ENCODE results near the gene CFAP410.

CFAP410 gene

DNA sequence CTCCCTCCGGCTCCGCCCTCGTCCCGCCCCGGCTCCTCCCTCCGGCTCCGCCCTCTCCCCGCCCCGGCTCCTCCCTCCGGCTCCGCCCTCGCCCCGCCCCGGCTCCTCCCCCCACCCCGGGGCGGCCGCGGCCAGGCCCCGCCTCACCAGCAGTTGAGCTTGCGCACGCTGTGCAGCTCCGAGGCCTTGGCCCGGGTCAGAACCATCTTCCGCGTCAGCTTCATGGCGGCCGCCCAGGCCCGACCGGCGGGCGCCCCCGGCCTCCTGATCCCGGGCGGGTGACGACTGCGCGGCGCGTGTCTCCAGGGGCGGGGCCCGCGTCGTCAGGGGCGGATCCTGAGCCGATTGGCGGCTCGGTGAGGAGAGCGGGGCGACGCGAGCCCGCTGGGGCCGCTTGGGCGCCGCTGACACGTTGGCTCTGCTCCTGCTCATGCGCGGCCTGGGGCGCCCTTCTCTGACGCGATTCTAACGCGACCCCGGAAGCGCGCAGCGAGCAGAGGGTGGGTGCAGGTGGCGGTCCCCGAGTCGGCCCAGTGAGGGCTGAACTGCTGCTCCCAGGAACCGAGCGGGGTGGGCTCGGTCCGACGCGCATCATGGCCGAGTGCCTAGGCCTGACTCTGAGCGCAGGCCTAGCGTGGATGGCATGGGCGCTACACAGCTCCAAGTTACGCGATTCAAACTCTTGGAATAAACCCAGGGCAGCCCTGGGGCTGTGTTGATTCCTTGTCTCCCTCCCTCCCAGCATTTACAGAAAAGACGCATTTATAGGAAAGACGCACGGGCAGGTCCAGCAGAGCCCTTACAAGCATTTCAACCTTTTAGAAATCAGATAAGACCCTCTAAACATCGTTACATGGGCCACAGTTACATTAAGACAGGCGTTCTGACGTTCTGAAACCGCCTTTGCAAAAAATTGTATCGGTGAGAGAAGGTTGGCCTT, at the start of gene CFAP410:
TSS of gene CFAP410 (minus strand) at position 420 of the 940 bp plus-strand sequence. CDS start at position 224, 196 bp downstream.
- DNase-seq (ENCODE audit: low read depth in 3 of 3, low spot score in 1 of 3), result peak; percentile 87 to 90 (median 88)

DNA sequence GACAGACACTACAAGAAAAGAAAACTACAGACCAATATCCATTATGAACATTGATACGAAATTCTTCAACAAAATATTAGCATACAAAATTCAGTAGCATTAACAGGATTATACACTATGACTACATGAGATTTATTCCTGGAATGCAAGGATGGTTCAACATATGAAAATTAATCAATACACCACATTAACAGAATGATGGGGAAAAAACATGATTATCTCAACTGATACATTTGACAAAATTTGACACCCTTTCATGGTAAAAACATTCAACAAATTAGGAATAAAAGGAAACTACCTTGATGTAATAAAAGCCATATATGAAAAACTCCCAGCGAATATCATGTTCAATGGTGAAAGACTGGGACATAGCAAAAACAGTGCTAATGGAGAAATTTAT, 45.8 kb upstream of the CFAP410 start:
- no peak for DNase-seq (ENCODE audit: low read depth in 3 of 3, low spot score in 1 of 3)

- DNase-seq (ENCODE audit: low read depth in 3 of 3, low spot score in 1 of 3), result no peak
Measured at GRCh38 chr21:44383216-44383615, 44.0 kb upstream of the CFAP410 start.

- no peak for DNase-seq (ENCODE audit: low read depth in 3 of 3, low spot score in 1 of 3)
Measured at GRCh38 chr21:44382536-44382935, 43.3 kb upstream of the CFAP410 start.

GRCh38 chr21:44381874-44382273, 42.7 kb upstream of the CFAP410 start:
- no peak for DNase-seq (ENCODE audit: low read depth in 3 of 3, low spot score in 1 of 3)

DNA sequence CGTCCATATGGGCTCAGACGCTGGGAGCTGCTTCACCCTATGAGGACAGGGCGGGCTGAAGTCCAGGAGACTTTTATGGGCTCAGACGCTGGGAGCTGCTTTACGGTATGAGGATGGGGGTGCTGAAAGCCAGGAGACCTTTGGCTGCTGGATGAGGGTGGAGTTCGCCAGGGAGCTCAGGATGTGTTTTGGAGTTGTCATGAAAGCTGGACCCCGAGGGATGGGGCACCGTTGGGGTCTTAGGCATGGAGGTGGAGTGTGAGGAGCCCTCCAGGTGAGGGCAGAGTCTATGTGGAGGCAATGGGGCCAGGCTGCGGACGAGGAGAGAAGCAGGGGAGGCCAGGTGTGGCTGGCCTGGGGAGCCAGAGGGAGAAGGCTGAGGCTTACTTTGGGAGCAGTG, 41.7 kb upstream of the CFAP410 start:
- no peak for DNase-seq (ENCODE audit: low read depth in 3 of 3, low spot score in 1 of 3)

DNA sequence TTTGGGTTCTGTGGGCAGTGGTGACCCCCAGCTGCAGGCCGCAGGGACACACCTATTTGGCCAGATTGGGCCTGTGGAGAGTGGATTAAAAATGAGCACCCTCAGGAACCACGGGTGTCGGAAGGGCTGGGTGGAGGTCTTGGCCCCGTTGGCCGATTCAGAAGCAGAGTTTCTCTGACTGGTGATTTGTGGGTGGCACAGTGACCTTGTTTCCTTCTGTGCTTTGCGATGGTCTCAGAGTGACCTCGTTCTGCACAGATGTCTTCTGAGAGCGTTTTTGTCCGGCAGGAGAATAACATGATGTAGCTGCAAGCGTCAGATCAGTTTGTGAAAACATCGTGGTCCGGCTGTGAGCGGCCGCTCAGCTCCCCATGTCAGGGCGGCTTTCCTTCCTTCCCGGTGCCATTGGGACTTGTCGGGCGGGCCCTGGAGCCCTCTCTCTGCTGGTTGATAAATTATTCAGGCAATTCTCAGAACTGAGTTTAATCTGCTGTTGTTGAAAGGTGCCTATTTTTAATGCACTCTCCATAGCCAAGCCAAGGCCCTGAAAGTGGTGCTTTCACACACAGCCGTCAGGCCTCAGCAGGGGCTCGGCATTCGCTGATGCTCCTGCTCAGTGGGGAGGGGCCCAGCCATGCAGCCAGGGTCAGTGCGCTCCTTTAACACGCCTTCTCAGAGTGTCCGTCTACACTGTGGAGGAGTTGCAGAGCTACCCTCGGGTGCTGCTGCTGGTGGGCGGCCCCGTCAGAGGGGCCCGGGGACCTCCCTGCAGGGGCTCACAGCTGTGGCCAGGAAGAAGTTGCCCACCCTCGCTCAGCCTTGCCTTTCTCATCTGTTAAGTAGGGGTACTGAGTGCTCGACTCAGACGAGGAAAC, 41.0 kb upstream of the CFAP410 start:
- no peak for DNase-seq (ENCODE audit: low read depth in 3 of 3, low spot score in 1 of 3)

GRCh38 chr21:44379515-44379848, 40.3 kb upstream of the CFAP410 start:
- no peak for DNase-seq (ENCODE audit: low read depth in 3 of 3, low spot score in 1 of 3)

DNA sequence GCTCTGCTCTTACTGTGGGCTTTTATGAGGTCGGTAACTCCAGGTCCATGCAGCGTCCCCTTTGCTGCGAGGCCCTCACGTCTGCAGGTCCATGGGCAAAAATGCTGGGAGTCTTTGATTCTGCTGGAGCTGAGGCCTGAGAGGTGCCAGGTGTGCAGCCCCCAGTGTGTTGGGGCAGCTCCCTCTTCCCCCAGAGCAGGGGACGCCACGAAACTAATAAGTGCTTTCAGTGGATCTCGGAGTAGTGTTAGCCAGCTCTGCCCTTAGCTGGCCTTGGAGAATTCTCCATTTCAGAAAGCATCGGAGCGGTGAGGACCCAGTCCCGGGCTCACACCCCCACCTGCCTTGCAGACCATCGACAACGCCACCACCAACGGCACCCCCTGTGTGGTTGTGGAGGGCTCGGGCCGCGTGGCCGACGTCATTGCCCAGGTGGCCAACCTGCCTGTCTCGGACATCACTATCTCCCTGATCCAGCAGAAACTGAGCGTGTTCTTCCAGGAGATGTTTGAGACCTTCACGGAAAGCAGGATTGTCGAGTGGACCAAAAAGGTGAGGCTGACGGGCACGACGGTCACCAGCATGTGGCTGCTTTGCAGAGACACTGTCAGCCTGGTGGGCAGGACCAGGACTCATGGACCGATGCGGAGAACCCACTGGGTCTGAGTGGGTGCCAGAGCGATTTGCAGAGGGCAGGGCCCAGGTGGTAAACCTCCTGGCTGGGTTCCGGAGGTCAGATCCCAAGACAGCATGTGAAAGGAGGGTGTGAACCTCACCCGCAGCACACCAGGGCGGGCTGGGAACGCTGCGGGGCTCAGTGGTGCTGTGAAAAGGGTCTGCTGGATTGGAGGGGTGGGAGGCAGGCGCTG, 39.7 kb upstream of the CFAP410 start:
- no peak for DNase-seq (ENCODE audit: low read depth in 3 of 3, low spot score in 1 of 3)

GRCh38 chr21:44377922-44378645, 38.9 kb upstream of the CFAP410 start:
- DNase-seq (ENCODE audit: low read depth in 3 of 3, low spot score in 1 of 3), result no peak

DNA sequence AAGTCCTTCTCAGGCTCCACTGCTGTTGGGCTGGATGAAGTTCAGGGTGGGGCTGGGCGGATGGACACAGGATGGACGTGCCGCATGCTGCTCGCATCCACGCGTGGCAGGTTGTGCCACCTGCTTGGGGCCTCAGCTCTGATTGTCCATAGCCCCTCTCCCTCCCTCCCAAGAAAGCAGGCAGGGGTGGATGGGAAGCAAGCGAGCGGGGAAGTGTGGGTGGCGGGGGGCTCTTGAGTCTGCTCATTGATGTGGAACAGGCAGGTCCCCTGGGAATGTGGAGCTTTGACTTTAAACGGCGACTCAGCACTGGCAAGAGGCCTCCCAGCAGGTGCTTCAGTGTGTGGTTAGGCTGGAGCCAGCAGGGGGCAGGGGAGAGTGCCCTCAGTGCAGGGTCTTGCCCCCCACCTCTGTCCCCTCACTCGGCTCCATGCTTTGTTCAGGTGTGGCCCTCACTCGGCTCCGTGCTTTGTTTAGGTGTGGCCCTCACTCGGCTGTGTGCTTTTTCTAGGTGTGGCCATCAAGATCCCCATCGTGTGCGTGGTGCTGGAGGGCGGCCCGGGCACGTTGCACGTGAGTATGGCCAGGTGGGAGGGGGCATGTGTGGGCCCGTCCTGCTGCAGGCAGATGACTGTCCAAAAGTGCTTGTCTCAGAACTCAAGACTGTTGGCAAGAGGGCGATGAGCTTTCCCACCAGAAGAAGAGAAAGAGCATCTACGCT, 38.2 kb upstream of the CFAP410 start:
- no peak for DNase-seq (ENCODE audit: low read depth in 3 of 3, low spot score in 1 of 3)

GRCh38 chr21:44376606-44377005, 37.4 kb upstream of the CFAP410 start:
- no peak for DNase-seq (ENCODE audit: low read depth in 3 of 3, low spot score in 1 of 3)

DNA sequence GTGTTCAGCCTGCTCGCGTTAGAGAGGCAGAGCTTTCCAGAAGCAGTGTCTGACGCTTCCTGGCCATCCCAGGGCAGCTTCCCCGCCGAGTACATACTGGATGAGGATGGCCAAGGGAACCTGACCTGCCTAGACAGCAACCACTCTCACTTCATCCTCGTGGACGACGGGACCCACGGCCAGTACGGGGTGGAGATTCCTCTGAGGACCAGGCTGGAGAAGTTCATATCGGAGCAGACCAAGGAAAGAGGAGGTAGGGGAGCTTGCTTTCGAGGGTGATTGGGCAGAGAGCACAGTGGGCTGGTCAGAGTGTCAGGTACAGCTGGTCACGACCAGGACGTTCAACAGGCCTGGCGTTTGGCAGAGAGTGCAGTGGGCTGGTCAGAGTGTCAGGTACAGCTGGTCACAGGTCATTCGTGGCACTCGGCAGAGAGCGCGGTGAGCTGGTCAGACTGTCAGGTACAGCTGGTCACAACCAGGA, 36.6 kb upstream of the CFAP410 start:
- DNase-seq (ENCODE audit: low read depth in 3 of 3, low spot score in 1 of 3), result no peak

DNA sequence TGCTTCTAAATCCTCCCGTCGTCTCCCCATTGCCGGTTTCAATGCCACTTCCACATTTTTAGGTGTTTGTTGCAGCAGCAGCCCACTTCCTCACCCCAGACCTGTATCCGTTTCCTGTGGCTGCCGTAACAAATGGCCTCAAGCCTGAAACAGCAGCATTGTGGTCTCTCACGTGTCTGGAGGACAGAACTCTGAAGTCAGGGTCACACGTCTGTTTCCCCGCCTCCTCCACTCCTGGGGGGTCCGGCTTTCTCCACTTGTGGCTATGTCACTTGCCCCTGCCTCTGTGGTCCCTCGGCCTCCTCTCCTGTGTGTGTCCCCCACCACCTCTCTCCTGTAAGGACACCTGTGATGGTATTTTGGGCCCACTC, 36.1 kb upstream of the CFAP410 start:
- no peak for DNase-seq (ENCODE audit: low read depth in 3 of 3, low spot score in 1 of 3)

GRCh38 chr21:44374601-44375280, 35.6 kb upstream of the CFAP410 start:
- no peak for DNase-seq (ENCODE audit: low read depth in 3 of 3, low spot score in 1 of 3)

GRCh38 chr21:44372616-44373015, 33.4 kb upstream of the CFAP410 start:
- no peak for DNase-seq (ENCODE audit: low read depth in 3 of 3, low spot score in 1 of 3)

GRCh38 chr21:44371596-44371995, 32.4 kb upstream of the CFAP410 start:
- DNase-seq (ENCODE audit: low read depth in 3 of 3, low spot score in 1 of 3), result no peak

DNA sequence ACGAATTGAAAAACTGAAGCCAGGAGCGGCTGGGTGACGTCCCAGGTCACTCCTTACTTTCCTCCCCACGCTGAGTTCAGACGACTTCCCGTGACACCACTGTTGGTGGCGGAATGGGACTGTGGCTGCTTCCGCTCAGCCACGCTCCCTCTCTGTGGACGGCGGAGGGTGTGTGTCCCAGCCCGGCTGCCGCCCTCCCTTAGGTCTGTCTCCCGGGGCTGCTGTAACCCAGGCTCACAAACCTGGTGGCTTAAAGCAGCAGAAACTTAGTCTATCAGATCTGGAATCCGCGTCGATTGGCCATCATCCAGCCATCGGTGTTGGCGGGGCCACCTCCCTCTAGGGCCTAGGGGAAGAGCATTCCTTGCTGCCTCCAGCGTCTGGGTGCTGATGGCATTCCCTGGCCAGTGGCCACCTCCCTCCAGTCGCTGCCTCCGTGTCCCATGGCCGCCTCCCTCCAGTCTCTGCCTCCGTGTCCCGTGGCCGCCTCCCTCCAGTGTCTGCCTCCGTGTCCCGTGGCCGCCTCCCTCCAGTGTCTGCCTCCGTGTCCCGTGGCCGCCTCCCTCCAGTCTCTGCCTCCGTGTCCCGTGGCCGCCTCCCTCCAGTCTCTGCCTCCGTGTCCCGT, 31.7 kb upstream of the CFAP410 start:
- DNase-seq (ENCODE audit: low read depth in 3 of 3, low spot score in 1 of 3), result no peak

All from stimulated activated CD4-positive, alpha-beta T cell treated with anti-CD3 and anti-CD28 coated beads, TNF-alpha, amount 100 ng/mL, for 1 hour (primary cell).